K562 (cell line): ENCODE measurements around the gene ARHGDIA. TPM values are rescaled to one million over a fixed set of nuclear protein-coding genes. Genes with fewer than 3 reads are reported as not detected.
A peak's percentile ranks its signal among the peaks of the same experiment; 100 is the strongest.

Experiments used
- CXXC5 ChIP-seq: fragments of 250-450 bp; sonication (Bioruptor Pico); IDR thresholded peaks from 2 replicates; pipeline ENCODE4 v1.8.0; 2022; ENCODE audit warnings: inconsistent platforms, mild to moderate bottlenecking, moderate library complexity
- E2F3 ChIP-seq: fragments of 250-450 bp; sonication (Bioruptor Pico); IDR thresholded peaks from 2 replicates; pipeline ENCODE4 v1.4.0; 2020; ENCODE audit warnings: mild to moderate bottlenecking
- GATAD2A ChIP-seq: fragments of 450-650 bp; IDR thresholded peaks from 2 replicates; pipeline ENCODE4 v1.6.1; 2017
- HIVEP1 ChIP-seq: fragments of 250-450 bp; sonication (Bioruptor Pico); IDR thresholded peaks from 2 replicates; pipeline ENCODE4 v1.4.0; 2020; ENCODE audit warnings: mild to moderate bottlenecking
- HNRNPLL ChIP-seq: fragments of 200-400 bp; formaldehyde crosslinking; IDR thresholded peaks from 2 replicates; pipeline ENCODE4 v1.6.1; 2017; ENCODE audit warnings: low read length, low read depth, mild to moderate bottlenecking; ENCODE audit not compliant: poor library complexity, severe bottlenecking
- KDM4B ChIP-seq, 2 experiments: fragments of 450-650 bp in 1 of 2; sonication (generic) in 1 of 2; IDR thresholded peaks; 2 replicates each; pipeline ENCODE4 v1.6.1; 2016 to 2017; ENCODE audit warnings: borderline replicate concordance in 2 of 2, antibody characterized with exemption in 1 of 2, low read depth in 1 of 2, mild to moderate bottlenecking in 1 of 2
- KLF1 ChIP-seq: fragments of 450-650 bp; IDR thresholded peaks from 2 replicates; pipeline ENCODE4 v1.6.1; 2016; ENCODE audit warnings: missing genetic modification characterization, missing compliant biosample characterization
- LCOR ChIP-seq: sonication (generic); formaldehyde crosslinking; IDR thresholded peaks from 2 replicates; pipeline ENCODE4 v1.8.0; 2022; ENCODE audit warnings: mild to moderate bottlenecking, missing genetic modification reagents
- NCOA4 ChIP-seq: fragments of 450-650 bp; IDR thresholded peaks from 2 replicates; pipeline ENCODE4 v1.6.1; 2018; ENCODE audit warnings: mild to moderate bottlenecking; ENCODE audit not compliant: partially characterized antibody
- NFXL1 ChIP-seq: fragments of 450-650 bp; formaldehyde crosslinking; IDR thresholded peaks from 2 replicates; pipeline ENCODE4 v1.4.0; 2021; ENCODE audit warnings: mild to moderate bottlenecking
- RFX5 ChIP-seq: IDR thresholded peaks from 2 replicates; pipeline ENCODE4 v1.6.1; 2011; ENCODE audit warnings: low read depth, mild to moderate bottlenecking, improper control_type of control experiment, low read length
- RFX7 ChIP-seq: fragments of 250-450 bp; sonication (Bioruptor Pico); IDR thresholded peaks from 2 replicates; pipeline ENCODE4 v1.5.1; 2021; ENCODE audit warnings: mild to moderate bottlenecking
- SMARCC2 ChIP-seq: fragments of 450-650 bp; IDR thresholded peaks from 2 replicates; pipeline ENCODE4 v1.6.1; 2017; ENCODE audit warnings: antibody characterized with exemption, moderate library complexity, mild to moderate bottlenecking, low read depth
- SPI1 ChIP-seq: IDR thresholded peaks from 2 replicates; pipeline ENCODE4 v1.6.1; 2011; ENCODE audit warnings: low read depth, low read length, control low read depth, borderline replicate concordance
- SREBF2 ChIP-seq: sonication (generic); formaldehyde crosslinking; IDR thresholded peaks from 2 replicates; pipeline ENCODE4 v1.4.0; 2020; ENCODE audit warnings: mild to moderate bottlenecking, missing genetic modification reagents
- SRSF1 ChIP-seq: fragments of 200-400 bp; formaldehyde crosslinking; IDR thresholded peaks from 2 replicates; pipeline ENCODE4 v1.6.1; 2017; ENCODE audit warnings: mild to moderate bottlenecking, low read depth, low read length, moderate library complexity
- ZFX ChIP-seq: sonication (generic); formaldehyde crosslinking; IDR thresholded peaks from 2 replicates; pipeline ENCODE4 v1.8.0; 2022; ENCODE audit warnings: mild to moderate bottlenecking, missing genetic modification reagents, moderate library complexity
- ZKSCAN1 ChIP-seq: fragments of 150-350 bp; IDR thresholded peaks from 2 replicates; pipeline ENCODE4 v1.6.1; 2016; ENCODE audit warnings: low read depth, low read length
- ZNF175 ChIP-seq: fragments of 200-800 bp; sonication (Bioruptor generic); IDR thresholded peaks from 2 replicates; pipeline ENCODE4 v1.6.1; 2016; ENCODE audit warnings: low read depth, mild to moderate bottlenecking, missing genetic modification characterization, missing compliant biosample characterization
- ZNF445 ChIP-seq: fragments of 250-450 bp; sonication (Bioruptor Pico); IDR thresholded peaks from 2 replicates; pipeline ENCODE4 v1.4.0; 2020; ENCODE audit warnings: low read depth, mild to moderate bottlenecking, moderate library complexity
- ZNF766 ChIP-seq: fragments of 200-800 bp; sonication (Bioruptor generic); conservative IDR thresholded peaks from 2 replicates; pipeline ENCODE4 v1.6.1; 2016; ENCODE audit warnings: missing genetic modification characterization, missing compliant biosample characterization
- polyA plus RNA-seq, 8 experiments: library from polyadenylated mRNA; depleted of rRNA in 4 of 8; stranded (reverse) in 5 of 8; unstranded in 3 of 8; fragments of >200 nt; fragmentation: Nextera tagmentation in 2 of 8; fragmentation: Illumina TruSeq in 1 of 8; extraction: Ambion mirVana in 2 of 8; extraction: Trizol in 1 of 8; gene quantifications; 2 replicates each; pipeline versions ENCODE4 v1.2.1 to v1.2.3, GENCODE V29; 2011 to 2014; ENCODE audit warnings: inconsistent platforms in 1 of 8, missing spikeins in 1 of 8
- total RNA-seq, 7 experiments: library from RNA; depleted of rRNA in 6 of 7; stranded (reverse); fragments of >200 nt in 6 of 7; fragmentation: Illumina TruSeq in 2 of 7; extraction: Trizol in 2 of 7; gene quantifications; 2 replicates each; pipeline versions ENCODE4 v1.2.1 to v1.2.3, GENCODE V29; 2011 to 2021; ENCODE audit warnings: low replicate concordance in 1 of 7
- TF ChIP-seq, protein P1 (sequence below): sonication (generic); formaldehyde crosslinking; IDR thresholded peaks from 2 replicates; pipeline ENCODE4 v1.8.0; 2022; ENCODE audit warnings: mild to moderate bottlenecking, missing genetic modification reagents
- TF ChIP-seq, protein P2 (sequence below): IDR thresholded peaks from 2 replicates; pipeline ENCODE4 v1.6.1; 2011; ENCODE audit warnings: borderline replicate concordance, low read depth, mild to moderate bottlenecking, moderate library complexity, low read length; ENCODE audit not compliant: insufficient read depth, poor library complexity, severe bottlenecking
- TF ChIP-seq, protein P3 (sequence below): fragments of 250-450 bp; sonication (Bioruptor Pico); IDR thresholded peaks from 2 replicates; pipeline ENCODE4 v1.8.0; 2022; ENCODE audit warnings: inconsistent platforms, mild to moderate bottlenecking, moderate library complexity, borderline replicate concordance

The ARHGDIA gene
- total and polyA plus RNA-seq, 9 of the 15 experiments (the other 6 are each of a cell fraction or from before 2014, with no cell fraction given): 9.6 to 340 (median 97.6) TPM

DNA sequence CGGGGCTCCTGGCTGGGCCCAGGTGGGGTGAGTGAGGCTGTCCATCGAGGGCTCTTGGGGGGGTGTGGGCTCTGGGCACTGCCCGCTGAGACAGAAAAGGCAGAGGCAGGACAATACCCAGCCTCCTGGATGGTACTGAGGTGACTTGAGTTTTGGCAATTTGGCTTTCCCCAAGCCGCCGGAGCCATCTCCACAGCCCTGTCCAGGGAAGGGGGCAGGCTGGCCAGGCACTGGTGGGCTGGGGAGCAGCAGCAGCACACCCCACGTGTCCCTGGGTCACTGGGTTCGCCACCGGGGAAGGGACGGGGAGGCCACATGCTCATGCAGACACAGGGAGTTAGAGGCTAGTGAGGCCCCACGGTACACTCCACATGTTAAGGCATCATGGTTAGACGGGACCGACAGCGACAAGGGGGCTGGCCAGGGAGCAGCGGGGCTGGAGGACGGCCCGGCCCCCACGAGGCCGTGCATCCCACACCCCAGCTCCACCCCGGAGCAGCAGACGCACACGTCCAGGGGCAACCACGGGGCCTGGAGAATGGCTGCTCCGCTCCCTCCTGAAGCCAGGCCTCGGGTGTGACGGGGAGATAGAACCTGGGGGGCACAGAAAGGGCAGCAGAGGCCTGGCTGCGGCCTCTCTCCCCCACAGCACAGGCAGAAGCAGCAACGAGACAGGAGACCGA is 3.0 kb downstream of the ARHGDIA start (continued):
- TF ChIP-seq GATAD2A: 0 out of 2 replicates have a peak, but pooled peaks have one; percentile 11
- TF ChIP-seq ZNF766 (CRISPR knock-in tag): no peak
- TF ChIP-seq, protein P1, sequence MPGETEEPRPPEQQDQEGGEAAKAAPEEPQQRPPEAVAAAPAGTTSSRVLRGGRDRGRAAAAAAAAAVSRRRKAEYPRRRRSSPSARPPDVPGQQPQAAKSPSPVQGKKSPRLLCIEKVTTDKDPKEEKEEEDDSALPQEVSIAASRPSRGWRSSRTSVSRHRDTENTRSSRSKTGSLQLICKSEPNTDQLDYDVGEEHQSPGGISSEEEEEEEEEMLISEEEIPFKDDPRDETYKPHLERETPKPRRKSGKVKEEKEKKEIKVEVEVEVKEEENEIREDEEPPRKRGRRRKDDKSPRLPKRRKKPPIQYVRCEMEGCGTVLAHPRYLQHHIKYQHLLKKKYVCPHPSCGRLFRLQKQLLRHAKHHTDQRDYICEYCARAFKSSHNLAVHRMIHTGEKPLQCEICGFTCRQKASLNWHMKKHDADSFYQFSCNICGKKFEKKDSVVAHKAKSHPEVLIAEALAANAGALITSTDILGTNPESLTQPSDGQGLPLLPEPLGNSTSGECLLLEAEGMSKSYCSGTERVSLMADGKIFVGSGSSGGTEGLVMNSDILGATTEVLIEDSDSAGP (CRISPR knock-in tag): 0 out of 2 replicates have a peak, but pooled peaks have one; percentile 18
- TF ChIP-seq KLF1 (tag): no peak; the same call in 1 of the 2 replicates
- no peak for TF ChIP-seq ZKSCAN1
- no peak for TF ChIP-seq NCOA4
- TF ChIP-seq SMARCC2: no peak
- no peak for TF ChIP-seq ZNF175 (CRISPR knock-in tag)
- TF ChIP-seq RFX5: no peak
- TF ChIP-seq LCOR (CRISPR knock-in tag): 0 out of 2 replicates have a peak, but pooled peaks have one; percentile 18
- TF ChIP-seq, protein P2, sequence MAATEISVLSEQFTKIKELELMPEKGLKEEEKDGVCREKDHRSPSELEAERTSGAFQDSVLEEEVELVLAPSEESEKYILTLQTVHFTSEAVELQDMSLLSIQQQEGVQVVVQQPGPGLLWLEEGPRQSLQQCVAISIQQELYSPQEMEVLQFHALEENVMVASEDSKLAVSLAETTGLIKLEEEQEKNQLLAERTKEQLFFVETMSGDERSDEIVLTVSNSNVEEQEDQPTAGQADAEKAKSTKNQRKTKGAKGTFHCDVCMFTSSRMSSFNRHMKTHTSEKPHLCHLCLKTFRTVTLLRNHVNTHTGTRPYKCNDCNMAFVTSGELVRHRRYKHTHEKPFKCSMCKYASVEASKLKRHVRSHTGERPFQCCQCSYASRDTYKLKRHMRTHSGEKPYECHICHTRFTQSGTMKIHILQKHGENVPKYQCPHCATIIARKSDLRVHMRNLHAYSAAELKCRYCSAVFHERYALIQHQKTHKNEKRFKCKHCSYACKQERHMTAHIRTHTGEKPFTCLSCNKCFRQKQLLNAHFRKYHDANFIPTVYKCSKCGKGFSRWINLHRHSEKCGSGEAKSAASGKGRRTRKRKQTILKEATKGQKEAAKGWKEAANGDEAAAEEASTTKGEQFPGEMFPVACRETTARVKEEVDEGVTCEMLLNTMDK: no peak
- TF ChIP-seq, protein P3, sequence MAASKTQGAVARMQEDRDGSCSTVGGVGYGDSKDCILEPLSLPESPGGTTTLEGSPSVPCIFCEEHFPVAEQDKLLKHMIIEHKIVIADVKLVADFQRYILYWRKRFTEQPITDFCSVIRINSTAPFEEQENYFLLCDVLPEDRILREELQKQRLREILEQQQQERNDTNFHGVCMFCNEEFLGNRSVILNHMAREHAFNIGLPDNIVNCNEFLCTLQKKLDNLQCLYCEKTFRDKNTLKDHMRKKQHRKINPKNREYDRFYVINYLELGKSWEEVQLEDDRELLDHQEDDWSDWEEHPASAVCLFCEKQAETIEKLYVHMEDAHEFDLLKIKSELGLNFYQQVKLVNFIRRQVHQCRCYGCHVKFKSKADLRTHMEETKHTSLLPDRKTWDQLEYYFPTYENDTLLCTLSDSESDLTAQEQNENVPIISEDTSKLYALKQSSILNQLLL (CRISPR knock-in tag): no peak
- 0 out of 2 replicates have a peak, but pooled peaks have one; percentile 64 for TF ChIP-seq SREBF2 (CRISPR knock-in tag)
- no peak for TF ChIP-seq ZNF445 (CRISPR knock-in tag)
- no peak; the same call in 1 of the 2 replicates for TF ChIP-seq HIVEP1
- no peak for TF ChIP-seq HNRNPLL
- TF ChIP-seq ZFX: peak; percentile 61
- TF ChIP-seq SPI1: no peak
- TF ChIP-seq NFXL1 (CRISPR knock-in tag): no peak
- no peak for TF ChIP-seq KDM4B (IDR thresholded peaks at IDR 0.05; ENCODE audit: borderline replicate concordance in 2 of 2, low read depth in 1 of 2)
- TF ChIP-seq CXXC5 (CRISPR knock-in tag): no peak; the same call in 1 of the 2 replicates
- TF ChIP-seq E2F3 (CRISPR knock-in tag): peak; percentile 12; the same call in 1 of the 2 replicates
- 0 out of 2 replicates have a peak, but pooled peaks have one; percentile 41 for TF ChIP-seq SRSF1
- TF ChIP-seq RFX7: no peak
